HG03469 (cell line): Measurements from ENCODE around the gene DSC3.
"Not testable (repeated sequence)": the region's sequence is repeated elsewhere in the genome, so short reads cannot be mapped to it uniquely, and the experiment has no call there.

Source experiments
- ATAC-seq: cut with Tn5 transposase; IDR thresholded peaks from one replicate; pipeline ENCODE4 v1.9.1; 2021; ENCODE audit warnings: mild to moderate bottlenecking, moderate library complexity, moderate number of reproducible peaks; ENCODE audit not compliant: unreplicated experiment

DSC3 gene

GRCh38 chr18:30982285-30982992 is 60.1 kb downstream of the DSC3 start:
- no peak for ATAC-seq

- ATAC-seq = not testable (repeated sequence)
Observed at GRCh38 chr18:30978091-30978490, 64.5 kb downstream of the DSC3 start.

- ATAC-seq = peak; percentile 47
Observed at GRCh38 chr18:30971338-30971956, 71.1 kb downstream of the DSC3 start.

- no peak for ATAC-seq
Observed at GRCh38 chr18:30970196-30970816, 72.2 kb downstream of the DSC3 start.

GRCh38 chr18:30969670-30970170 is 72.8 kb downstream of the DSC3 start:
- no peak for ATAC-seq

- ATAC-seq = no peak
Observed at GRCh38 chr18:30967701-30968100, 74.8 kb downstream of the DSC3 start.

GRCh38 chr18:30965237-30965636 is 77.3 kb downstream of the DSC3 start:
- ATAC-seq = no peak

GRCh38 chr18:30960661-30961060 is 81.9 kb downstream of the DSC3 start:
- no peak for ATAC-seq

GRCh38 chr18:30957066-30957465 is 85.5 kb downstream of the DSC3 start:
- no peak for ATAC-seq

GRCh38 chr18:30954262-30954661 is 88.3 kb downstream of the DSC3 start:
- no peak for ATAC-seq

GRCh38 chr18:30945761-30946160 is 96.8 kb downstream of the DSC3 start:
- no peak for ATAC-seq

GRCh38 chr18:30944773-30945417 is 97.6 kb downstream of the DSC3 start:
- ATAC-seq = no peak

- no peak for ATAC-seq
Observed at GRCh38 chr18:30940952-30941539, 101.5 kb downstream of the DSC3 start.
